HT1080 (cell line): Measurements from ENCODE around the gene MYLK. TPM values are rescaled to one million over a fixed set of nuclear protein-coding genes. Genes with fewer than 3 reads are reported as not detected.
A peak's percentile ranks its signal among the peaks of the same experiment; 100 is the strongest.
"Not testable (repeated sequence)": the region's sequence is repeated elsewhere in the genome, so short reads cannot be mapped to it uniquely, and the experiment has no call there.

ENCODE experiments used
- DNase-seq: peaks from one replicate; pipeline ENCODE4 v3.0.0-alpha.2; 2015; ENCODE audit warnings: low read depth
- total RNA-seq: library from RNA; depleted of rRNA; stranded (reverse); fragments of >200 nt; shearing (Covaris generic); gene quantifications from 2 replicates; pipeline ENCODE4 v1.2.3, GENCODE V29; 2014

The MYLK gene
- total RNA-seq, 1 experiment from 2014 or later, result 197 TPM

DNA sequence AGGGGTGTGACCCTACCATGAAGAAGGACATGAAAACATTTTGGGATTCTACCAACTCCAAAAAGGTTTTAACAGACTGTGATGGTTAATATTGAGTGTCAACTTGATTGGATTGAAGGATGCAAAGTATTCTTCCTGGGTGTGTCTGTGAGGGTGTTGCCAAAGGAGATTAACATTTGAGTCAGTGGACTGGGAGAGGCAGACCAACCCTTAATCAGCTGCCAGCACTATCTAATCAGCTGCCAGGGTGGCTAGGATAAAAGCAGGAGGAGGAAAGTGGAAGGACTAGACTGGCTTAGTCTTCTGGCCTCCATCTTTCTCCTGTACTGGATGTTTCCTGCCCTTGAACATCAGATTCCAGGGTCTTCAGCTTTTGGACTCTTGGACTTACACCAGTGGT is 283.3 kb downstream of the MYLK start:
- not testable (repeated sequence) for DNase-seq

DNA sequence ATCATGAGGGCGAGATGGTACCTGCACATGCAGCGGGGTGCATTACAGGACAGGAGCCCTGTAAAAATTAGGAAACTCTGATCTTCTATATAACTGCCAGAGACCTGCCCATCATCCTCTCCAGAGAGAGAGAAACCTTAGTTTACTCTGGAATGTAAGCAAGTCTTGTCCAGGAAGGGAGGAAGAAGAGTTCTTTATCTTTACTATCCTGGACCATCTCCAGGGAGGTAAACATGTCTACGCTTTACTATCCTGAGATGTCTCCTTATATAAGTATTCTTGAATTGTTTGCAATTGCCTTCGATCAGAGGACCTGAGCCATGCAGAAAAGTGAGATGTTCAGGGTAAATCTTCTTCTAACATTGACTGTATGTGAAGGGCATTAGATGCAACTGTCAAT is 286.6 kb downstream of the MYLK start:
- DNase-seq, result no peak

DNA sequence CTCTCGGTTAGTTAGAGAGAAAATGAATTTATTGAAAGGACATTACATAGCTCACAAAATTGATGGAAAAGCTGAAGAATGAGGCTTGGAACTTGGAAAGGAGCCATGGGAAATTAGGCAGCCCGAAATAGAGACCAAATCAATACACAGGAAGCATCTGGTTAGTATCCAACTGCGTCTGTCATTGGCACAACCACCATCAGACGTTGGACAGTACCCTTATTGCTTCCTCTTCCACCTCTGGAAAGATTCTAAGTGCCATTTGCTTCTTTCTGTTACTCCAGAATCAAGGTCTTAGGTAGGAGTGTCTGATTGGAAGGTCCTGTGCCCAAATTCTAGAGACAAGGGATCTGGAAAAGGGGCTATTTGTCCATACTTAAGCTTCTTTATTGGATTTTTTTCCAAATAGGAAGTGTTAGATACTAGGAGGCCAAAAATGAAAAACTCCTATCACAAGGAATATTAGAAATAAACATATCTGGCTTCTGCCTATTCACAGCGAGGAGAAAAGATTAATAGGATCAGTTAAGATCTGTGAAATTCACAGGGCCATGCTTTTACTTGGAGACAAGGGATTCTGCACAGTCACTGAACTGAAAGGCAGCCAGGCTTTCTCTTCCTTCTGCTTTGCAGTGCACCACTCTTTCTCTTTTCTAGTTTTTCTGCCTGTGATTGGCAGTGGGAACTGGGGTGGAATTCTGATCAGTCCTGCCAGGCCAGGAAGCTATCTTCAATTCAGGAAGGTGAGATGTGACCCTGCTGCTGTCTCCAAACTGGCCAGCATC is 288.5 kb downstream of the MYLK start:
- DNase-seq, result no peak

DNA sequence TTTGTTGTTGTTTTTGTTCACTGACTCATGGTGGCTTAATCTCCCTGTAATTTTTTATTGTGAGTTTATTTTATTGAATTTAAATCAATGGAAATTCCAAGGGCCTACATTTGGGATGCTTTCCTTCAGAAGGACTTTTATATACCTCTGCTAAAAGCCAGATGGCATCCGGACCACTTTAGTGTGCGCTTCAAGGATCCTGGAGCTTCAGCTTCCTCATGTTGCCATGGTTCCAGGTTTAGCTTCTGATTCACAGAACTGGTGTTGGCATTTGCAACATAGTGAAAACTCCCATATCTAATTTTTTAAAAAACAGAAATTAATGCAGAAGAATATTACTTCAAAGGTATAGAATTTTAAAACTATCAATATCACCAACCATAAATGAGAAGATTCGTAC is 290.8 kb downstream of the MYLK start:
- no peak for DNase-seq

DNA sequence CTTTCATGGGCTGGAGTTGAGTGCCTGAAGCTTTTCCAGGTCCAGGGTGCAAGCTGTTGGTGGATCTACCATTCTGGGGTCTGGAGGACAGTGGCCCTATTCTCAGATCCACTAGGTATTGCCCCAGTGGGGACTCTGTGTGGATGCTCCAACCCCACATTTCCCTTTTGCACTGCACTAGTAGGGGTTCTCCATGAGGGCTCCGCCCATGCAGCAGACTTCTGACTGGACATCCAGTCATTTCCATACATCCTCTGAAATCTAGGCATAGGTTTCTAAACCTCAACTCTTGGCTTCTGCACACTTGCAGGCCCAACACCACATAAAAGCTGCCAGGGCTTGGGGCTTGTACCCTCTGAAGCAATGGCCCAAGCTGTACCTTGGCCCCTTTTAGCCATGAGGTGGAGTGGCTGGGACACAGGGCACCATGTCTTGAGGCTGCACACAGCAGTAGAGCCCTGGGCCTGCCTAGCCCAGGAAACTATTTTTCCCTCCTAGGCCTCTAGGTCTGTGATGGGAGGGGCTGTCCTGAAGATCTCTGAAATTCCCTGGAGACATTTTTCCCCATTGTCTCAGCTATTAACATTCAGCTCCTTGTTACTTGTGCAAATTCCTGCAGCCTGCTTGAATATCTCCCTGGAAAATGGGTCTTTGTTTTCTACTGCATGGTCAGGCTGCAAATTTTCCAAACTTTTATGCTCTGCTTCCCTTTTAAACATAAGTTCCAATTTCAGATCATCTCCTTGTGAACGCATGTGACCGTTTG is 293.3 kb downstream of the MYLK start:
- DNase-seq, result no peak

DNA sequence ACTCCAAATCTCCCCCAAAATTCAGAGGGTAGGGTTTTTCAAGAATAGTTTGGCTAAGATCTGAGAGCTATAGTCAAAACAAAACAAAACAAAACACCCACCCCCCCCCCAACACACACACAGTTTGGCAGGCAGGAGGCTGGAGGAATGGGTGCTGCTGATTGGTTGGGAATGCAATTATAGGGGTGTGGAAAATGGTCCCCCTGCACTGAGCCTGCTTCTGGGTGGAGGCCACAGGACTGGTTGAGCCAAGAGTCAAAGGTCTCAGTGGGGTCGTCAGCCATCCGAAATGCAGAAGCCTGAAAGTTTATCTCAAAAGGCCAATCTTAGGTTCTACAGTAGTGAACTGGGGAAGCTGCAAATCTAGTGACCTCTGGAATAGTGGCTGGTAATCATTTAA is 296.7 kb downstream of the MYLK start:
- DNase-seq, result no peak

DNA sequence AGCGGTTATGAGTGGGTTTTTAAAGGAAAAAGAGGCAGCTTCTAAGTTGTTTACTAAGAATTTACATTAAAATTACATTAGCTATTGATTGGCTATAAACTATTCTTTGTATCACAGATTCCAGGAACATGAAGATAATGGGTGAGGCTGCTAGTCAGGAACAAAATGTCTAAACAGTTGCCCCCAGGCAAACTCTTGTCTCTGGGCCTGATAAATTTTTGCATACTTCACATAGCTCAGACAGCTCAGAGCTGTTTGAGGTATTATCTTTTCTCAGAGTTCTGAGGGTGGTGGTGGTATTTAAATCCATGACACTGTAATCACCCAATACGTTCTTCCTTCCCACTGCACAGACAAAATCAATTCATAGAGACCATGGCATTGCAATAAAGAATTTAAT is 297.2 kb downstream of the MYLK start:
- DNase-seq, result no peak

DNA sequence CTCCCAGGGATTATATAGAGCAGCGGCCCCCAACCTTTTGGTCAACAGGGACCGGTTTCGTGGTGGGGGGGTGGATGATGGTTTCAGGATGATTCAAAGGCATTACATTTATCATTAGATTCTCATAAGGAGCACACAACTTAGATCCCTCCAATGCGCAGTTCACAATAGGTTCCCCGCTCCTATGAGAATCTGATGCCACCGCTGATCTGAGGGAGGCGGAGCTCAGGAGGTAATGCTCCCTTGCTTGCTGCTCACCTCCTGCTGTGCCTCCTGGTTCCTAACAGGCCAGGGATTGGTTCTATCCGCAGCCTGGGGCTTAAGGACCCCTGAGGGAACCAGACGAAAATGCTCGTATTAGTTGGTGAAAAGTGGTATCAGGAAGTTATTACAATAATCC is 298.0 kb downstream of the MYLK start:
- DNase-seq, result peak; percentile 80

DNA sequence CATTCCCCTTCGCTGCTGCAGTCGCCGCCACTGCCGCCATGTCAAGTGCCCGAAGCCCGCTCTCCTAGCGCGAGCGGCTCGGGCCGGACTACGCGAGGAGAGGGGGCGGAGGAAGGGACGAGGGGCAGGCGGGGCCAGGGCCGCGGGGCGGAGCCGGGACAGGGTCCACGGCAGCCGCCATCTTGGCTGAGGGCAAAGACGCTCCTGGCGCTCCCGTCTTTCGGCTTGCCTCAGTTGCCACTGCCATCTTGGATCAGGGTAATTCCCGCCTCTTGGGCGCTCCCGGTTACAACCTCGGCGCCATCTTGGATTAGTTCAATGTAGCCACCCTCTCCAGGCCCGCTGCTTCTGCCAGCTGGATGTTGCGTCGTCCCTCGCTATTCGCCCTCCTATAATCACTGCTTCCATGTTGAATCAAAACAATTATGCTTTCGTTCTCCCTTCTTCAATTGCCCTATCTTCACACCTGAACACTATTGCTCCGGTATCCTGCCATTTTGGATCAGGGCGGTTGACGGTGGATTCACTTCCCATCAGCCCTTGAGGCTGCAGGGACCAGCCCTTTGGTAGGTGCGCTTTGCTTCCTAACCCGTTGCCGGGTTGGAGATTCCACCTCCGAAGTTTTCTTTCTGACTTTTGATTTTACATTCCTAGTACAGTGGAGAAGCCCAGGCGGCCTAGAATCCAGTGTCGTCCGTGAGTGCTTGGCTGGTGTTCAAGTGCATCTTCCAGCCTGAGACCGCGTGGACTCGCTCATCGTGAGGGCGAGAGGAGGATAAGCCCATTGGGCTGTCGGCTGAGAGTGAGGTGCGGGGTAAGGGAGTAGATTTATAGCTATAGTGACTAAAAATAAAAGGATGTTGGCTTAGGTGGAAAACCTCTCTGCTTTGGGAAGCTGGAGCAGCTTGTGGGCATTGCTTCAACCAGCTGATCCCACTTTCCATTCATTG is 298.9 kb downstream of the MYLK start, which contains the start of gene HACD2:
Gene HACD2 (minus strand): TSS at position 66 of the 950 bp plus-strand sequence. CDS start 26 bp downstream, at position 40.
- DNase-seq, result peak; percentile 98

DNA sequence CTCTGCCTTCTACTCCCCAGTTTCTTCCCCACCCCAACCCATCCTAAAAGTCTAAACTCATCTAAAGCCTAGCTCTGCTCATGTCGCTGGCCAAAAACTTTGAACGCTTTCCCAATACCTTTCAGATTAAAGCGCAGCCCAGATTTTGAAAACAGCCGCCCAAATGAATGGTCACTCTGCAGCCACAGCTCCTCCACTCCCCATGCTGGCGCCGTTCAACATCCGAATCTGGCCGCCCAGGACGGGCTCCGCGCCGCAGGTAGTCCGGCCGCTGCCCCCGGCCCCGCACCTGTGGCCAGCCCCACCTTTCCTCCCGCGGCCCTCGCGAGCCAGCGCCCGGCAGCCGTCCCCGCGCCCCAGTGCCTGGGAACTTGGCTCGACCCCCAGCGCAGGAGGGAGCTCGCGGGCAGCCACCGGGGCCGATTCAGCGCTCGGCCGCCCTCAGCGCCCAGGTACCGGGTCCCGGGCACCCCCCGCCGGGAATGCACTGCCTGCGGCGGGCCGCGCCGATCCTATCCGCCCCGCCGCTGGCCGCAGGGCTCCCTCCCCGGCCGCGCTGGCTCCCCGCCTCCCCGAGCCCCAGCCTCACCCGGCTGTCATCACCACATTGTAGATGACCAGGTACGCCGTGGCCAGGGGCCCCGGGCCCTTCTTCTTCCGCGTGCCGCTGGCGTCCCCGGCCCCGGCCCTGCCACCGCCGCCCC is 299.7 kb downstream of the MYLK start:
- no peak for DNase-seq

DNA sequence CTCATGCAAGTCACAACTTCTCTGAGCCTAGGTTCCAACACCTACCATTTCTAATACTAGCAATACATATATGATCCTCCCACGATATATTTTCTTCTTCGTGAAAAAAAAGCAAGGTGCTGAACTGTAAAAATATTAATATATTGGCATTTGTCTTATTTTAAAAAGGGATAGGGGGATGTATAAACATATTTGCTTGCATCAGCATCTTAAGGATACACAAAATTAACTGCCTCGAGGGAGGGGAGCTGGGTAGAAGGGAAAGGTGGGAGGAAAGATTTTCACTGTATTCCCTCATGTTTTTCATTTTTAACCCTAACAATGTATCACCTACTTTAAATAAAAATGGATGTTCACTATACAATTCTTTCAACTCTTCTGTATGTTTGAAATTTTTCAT is 300.6 kb downstream of the MYLK start:
- DNase-seq, result no peak

DNA sequence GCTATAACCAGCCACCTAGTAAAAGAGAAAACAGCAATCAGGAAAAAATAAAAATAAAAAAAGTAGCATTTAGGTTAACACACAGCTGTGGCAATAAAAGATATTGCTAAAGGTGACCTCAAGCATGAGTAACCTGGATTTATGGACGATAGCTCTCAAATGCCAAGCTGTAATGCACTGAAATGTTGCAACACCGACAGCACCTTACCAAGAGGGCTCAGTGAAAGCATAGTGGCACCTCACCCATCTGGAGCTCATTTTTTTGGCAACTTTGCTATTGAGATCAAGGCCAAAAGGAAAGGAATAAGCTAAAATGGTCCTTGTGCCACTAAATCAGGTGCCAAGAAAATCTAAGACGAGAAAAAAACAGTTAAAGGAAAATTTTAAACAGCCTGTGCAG is 301.8 kb downstream of the MYLK start:
- DNase-seq, result no peak

DNA sequence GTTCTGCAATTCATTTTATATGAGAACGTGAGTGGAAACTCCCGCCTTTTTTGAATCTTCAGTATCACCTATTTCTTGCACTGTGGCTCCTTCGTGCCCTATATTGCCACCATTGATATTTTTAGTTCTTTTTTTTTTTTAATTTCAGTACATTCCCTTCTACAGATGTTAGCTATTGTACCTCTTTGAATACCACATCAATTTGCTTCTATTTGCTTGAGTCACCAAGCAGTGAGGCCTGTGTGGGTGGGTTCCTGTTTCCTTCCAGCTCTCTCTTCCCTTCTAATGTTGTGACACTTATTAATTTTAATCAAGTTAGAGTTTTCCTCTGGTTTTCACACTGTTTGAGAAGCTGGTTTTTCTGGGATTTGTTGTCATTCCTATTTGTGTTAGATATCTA is 308.0 kb downstream of the MYLK start:
- no peak for DNase-seq

DNA sequence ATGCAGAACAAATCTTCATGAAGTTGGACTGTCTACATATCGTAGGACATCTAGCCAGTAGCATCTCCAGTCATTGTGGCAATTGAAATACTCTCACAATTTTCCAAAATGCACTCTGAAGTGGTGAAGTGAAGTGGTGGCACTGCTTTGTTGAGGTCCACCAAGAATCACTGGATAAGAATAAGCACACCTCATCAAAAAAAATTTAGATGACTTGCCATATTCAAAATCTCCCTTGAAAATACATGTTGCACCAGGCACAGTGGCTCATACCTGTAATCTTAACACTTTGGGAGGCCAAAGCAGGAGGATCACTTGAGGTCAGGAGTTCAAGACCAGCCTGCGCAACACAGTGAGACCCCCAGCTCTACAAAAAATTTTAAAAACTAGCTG is 312.2 kb downstream of the MYLK start:
- DNase-seq, result no peak

DNA sequence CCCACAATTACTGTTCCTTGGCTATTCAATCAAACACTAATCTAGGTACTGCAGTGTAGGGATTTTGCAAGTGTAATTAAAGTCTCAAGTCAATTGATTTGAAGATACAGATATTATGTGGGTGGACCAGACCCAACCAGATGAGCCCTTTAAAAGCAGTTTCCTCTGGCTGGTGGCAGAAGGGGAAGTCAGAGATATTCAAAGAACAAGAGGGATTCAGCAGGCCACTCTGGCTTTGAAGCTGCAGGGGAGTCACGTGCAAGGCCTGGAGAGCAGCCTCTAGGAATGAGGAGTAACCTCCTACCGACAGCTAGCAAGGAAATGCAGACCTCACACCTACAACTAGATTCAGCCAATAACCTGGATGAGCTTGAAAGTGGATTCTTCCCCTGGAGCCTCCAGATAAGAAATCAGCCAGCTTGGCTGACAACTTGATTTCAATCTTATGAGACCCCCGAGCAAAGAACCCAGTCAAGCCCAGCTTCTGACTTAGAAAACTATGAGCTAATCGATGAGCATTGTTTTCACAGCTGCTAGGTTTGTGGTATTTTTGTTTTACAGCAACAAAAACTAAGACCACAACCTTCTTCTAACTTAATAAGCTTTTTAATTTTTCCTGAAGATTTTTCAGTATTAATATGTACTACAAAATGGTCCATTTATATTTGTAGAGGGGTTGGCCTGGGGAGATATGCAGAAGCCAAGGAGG is 312.7 kb downstream of the MYLK start:
- no peak for DNase-seq

DNA sequence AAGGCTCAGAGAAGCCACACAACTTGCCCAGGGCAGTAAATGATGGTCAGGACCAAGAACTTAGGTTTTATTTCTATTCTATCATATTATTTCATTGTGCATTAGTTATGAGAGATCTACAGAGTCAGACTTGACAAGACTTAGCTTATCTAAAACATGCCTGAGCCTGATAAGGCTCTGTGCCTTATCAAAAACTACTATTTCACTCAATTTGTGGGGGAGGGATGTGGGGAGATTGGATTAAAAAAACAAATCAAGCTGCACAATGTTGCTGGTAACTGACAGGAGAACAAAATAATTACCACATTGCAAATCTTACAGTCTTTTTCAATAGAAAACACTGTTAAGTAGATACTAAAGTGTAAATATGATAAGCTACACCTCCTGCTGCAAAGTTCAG is 315.3 kb downstream of the MYLK start:
- no peak for DNase-seq

DNA sequence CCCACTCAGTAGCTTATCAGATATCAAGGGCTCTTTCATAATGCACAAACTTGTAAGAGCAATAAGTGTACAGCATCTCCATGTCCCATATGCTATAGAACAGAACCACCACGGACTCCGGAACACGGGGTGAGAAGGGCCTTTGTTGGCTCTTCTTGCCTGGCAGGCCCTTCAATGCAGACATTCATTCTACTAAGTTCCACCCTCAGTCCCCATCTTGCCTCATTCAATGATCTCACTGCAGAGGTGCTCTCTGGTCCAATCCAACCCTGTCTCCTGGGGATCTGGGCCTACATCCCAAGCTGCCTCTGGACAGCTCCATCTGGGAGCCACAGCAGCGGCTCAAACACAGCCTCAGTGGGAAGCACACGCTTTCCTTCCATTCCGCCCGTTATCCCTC is 316.1 kb downstream of the MYLK start:
- no peak for DNase-seq

DNA sequence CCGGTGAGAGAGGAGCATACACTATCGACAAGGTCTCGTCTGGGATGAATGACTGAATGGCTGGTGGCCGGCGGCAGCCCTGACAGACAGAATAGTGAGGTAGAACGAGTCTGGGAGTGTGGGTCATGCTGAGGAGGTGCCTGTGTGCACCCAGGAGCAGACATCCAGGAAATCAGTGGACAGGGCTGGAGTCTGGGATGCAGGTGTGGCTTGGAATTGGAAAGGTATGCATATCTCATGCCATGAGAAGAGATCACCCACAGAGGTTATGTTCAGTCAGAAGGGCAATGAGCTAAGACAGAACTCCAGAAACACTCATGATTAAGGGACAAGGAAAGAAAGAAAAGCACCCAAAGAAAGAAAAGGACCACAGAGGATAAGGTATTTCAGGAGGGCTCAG is 320.1 kb downstream of the MYLK start:
- no peak for DNase-seq

DNA sequence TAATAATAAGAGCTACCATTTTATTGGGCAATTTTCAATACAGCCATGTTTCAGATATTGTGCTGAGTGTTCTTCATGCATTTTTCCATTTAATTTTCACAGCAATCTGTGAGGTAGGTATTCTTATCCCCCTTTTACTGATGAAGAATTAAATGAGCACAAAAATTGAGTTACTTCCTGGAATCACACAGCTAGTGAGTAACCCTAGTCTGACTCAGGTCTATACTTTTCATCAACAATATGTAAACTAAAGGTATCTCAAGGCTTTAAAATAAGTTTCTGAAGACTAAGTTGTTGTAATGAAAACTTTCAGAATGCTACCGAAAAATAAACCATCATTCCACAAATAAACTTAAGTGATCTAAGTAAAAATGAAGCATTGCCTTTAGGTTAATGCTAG is 321.6 kb downstream of the MYLK start:
- DNase-seq, result no peak

DNA sequence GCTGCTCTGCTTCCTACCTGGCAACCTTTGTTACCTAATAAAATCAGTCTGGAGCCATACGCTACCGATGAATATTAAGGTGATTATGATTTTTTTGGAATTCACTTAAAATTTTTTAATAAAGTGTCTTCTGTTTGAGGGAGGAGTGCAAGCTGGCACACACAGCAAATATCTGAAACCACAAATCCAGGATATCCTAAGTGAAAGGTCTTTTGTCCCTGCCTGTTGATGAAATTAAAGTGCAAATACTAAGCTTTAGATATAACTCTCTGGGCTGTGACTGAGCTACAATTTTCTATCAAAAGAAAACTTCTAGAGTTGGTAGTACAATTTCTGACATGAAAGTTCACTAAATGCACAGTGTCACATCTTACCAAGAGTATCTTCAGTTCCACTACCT is 322.9 kb downstream of the MYLK start:
- DNase-seq, result no peak
